Activated CD8-positive, alpha-beta T cell treated with anti-CD3 and anti-CD28 coated beads, Interleukin-2, amount 10 ng/mL, durations not matched to agents 7 days and 5 days (primary cell): Measurements from ENCODE around the gene PTGES3. TPM values are rescaled to one million over a fixed set of nuclear protein-coding genes. Genes with fewer than 3 reads are reported as not detected.

Source experiments
- ATAC-seq: fragments of 150-1000 bp; cut with Tn5 transposase; one replicate; pipeline ENCODE4 v1.10.0; 2021; ENCODE audit warnings: moderate library complexity
- CTCF ChIA-PET: fragments of 350-600 bp; sonication (Branson Sonifier 250); formaldehyde crosslinking; loops from one replicate; lab custom pipeline; 2021; ENCODE audit warnings: antibody characterized with exemption; lab: Charles Lee
- POLR2A ChIA-PET: fragments of 350-600 bp; sonication (Branson Sonifier 250); formaldehyde crosslinking; loops from one replicate; lab custom pipeline; 2021; ENCODE audit warnings: antibody characterized with exemption; lab: Charles Lee
- DNase-seq: peaks from one replicate; pipeline ENCODE4 v3.0.0-alpha.2; 2020
- H3K27ac Mint-ChIP-seq: one replicate; pipeline ENCODE4 v1.8.0; 2021; ENCODE audit warnings: mild to moderate bottlenecking, mixed read lengths
- H3K27me3 Mint-ChIP-seq: one replicate; pipeline ENCODE4 v1.8.0; 2021; ENCODE audit warnings: low read depth, mixed read lengths
- H3K36me3 Mint-ChIP-seq: one replicate; pipeline ENCODE4 v1.8.0; 2021; ENCODE audit warnings: low read depth, mixed read lengths
- H3K4me1 Mint-ChIP-seq: one replicate; pipeline ENCODE4 v1.8.0; 2021; ENCODE audit warnings: low read depth, mixed read lengths
- H3K4me3 Mint-ChIP-seq: one replicate; pipeline ENCODE4 v1.8.0; 2021; ENCODE audit warnings: mild to moderate bottlenecking, mixed read lengths
- H3K9me3 Mint-ChIP-seq: one replicate; pipeline ENCODE4 v1.8.0; 2022; ENCODE audit warnings: mixed read lengths; ENCODE audit not compliant: insufficient read depth
- total RNA-seq, 2 experiments: library from RNA; stranded (reverse); gene quantifications; one replicate each; pipeline ENCODE4 v1.2.3, GENCODE V29; 2021

PTGES3 gene
- total RNA-seq, 2 experiments from 2014 or later: 273 to 290 TPM

- peak overlapping the region; percentile 98 for H3K4me3 Mint-ChIP-seq
- H3K27ac Mint-ChIP-seq: peak overlapping the region; percentile 91
- H3K27me3 Mint-ChIP-seq: no peaks in the 10 kb centered on the region
- H3K9me3 Mint-ChIP-seq: no peaks in the 10 kb centered on the region
- peaks cover 75% of the 10 kb centered on the region for H3K36me3 Mint-ChIP-seq
- POLR2A ChIA-PET: interaction anchor here (6.9 kb wide), 1 partner anchor 34 kb away, joined by 119 read pairs; the partner anchor contains the start of gene PTGES3
- H3K4me1 Mint-ChIP-seq: peaks cover 70% of the 10 kb centered on the region
- ATAC-seq (no peak), DNase-seq (no peak)
- CTCF ChIA-PET: interaction anchor here (0.8 to 3.8 kb wide), 2 partner anchors 86 to 277 kb away, joined by 3 to 13 read pairs; no protein-coding TSS in a partner anchor
Measured at GRCh38 chr12:56721721-56722120, 33.6 kb upstream of the PTGES3 start.

GRCh38 chr12:56721216-56721615 is 33.1 kb upstream of the PTGES3 start:
- ATAC-seq: no peak
- H3K4me1 Mint-ChIP-seq: peaks cover 72% of the 10 kb centered on the region
- ChIA-PET POLR2A (interaction anchor here (0.6 to 6.9 kb wide), 2 partner anchors 19 to 34 kb away, joined by 3 to 119 read pairs; partner anchors contain the start of gene PTGES3), CTCF (interaction anchor here (3.8 kb wide), 1 partner anchor 85 kb away, joined by 13 read pairs; no protein-coding TSS in a partner anchor)
- peak overlapping the region; percentile 98 for H3K4me3 Mint-ChIP-seq
- H3K36me3 Mint-ChIP-seq: peaks cover 78% of the 10 kb centered on the region
- peak overlapping the region; percentile 91 for H3K27ac Mint-ChIP-seq
- no peaks in the 10 kb centered on the region for H3K9me3 Mint-ChIP-seq
- no peak for DNase-seq
- H3K27me3 Mint-ChIP-seq: no peaks in the 10 kb centered on the region

- no peak for ATAC-seq
- CTCF ChIA-PET: interaction anchor here (1.8 to 3.8 kb wide), 2 partner anchors 50 to 85 kb away, joined by 6 to 13 read pairs; no protein-coding TSS in a partner anchor
- Mint-ChIP-seq H3K27me3 (no peaks in the 10 kb centered on the region), H3K4me3 (peak overlapping the region; percentile 98), H3K4me1 (peaks cover 73% of the 10 kb centered on the region), H3K9me3 (no peaks in the 10 kb centered on the region), H3K36me3 (peaks cover 80% of the 10 kb centered on the region), H3K27ac (peak overlapping the region; percentile 91)
- no peak for DNase-seq
- POLR2A ChIA-PET: interaction anchor here (0.6 to 6.9 kb wide), 2 partner anchors 19 to 33 kb away, joined by 3 to 119 read pairs; partner anchors contain the start of gene PTGES3
Measured at GRCh38 chr12:56720731-56721151, 32.7 kb upstream of the PTGES3 start.

- no peak for ATAC-seq
- no peaks in the 10 kb centered on the region for H3K27me3 Mint-ChIP-seq
- H3K4me1 Mint-ChIP-seq: peaks cover 77% of the 10 kb centered on the region
- peak overlapping the region; percentile 91 for H3K27ac Mint-ChIP-seq
- ChIA-PET CTCF (interaction anchor here (0.9 to 1.8 kb wide), 5 partner anchors 32 to 530 kb away, joined by 3 to 6 read pairs (median 3); partner anchors contain the start of gene SMARCC2), POLR2A (interaction anchor here (1.3 to 2.7 kb wide), 2 partner anchors 31 to 37 kb away, joined by 4 to 16 read pairs; partner anchors contain the start of gene PTGES3)
- no peaks in the 10 kb centered on the region for H3K9me3 Mint-ChIP-seq
- peak overlapping the region; percentile 98 for H3K4me3 Mint-ChIP-seq
- DNase-seq: no peak
- peaks cover 81% of the 10 kb centered on the region for H3K36me3 Mint-ChIP-seq
Measured at GRCh38 chr12:56719056-56719455, 31.0 kb upstream of the PTGES3 start.

- CTCF ChIA-PET: interaction anchor here (1.4 to 1.8 kb wide), 2 partner anchors 33 to 48 kb away, joined by 3 to 6 read pairs; no protein-coding TSS in a partner anchor
- Mint-ChIP-seq H3K36me3 (peaks cover 81% of the 10 kb centered on the region), H3K9me3 (no peaks in the 10 kb centered on the region), H3K27me3 (no peaks in the 10 kb centered on the region), H3K27ac (peak overlapping the region; percentile 91), H3K4me1 (peaks cover 76% of the 10 kb centered on the region), H3K4me3 (no peak overlapping the region)
- DNase-seq (no peak), ATAC-seq (no peak)
- POLR2A ChIA-PET: interaction anchor here (1.3 to 2.7 kb wide), 2 partner anchors 30 to 36 kb away, joined by 4 to 16 read pairs; partner anchors contain the start of gene PTGES3
Measured at GRCh38 chr12:56718636-56719035, 30.6 kb upstream of the PTGES3 start.

GRCh38 chr12:56718149-56718548 is 30.1 kb upstream of the PTGES3 start:
- ChIA-PET POLR2A (interaction anchor here (1.3 to 2.7 kb wide), 2 partner anchors 30 to 36 kb away, joined by 4 to 16 read pairs; partner anchors contain the start of gene PTGES3), CTCF (interaction anchor here (1.4 kb wide), 1 partner anchor 32 kb away, joined by 3 read pairs; no protein-coding TSS in a partner anchor)
- H3K4me1 Mint-ChIP-seq: peaks cover 72% of the 10 kb centered on the region
- H3K27ac Mint-ChIP-seq: no peak overlapping the region
- DNase-seq (no peak), ATAC-seq (no peak)
- H3K4me3 Mint-ChIP-seq: no peak overlapping the region
- no peaks in the 10 kb centered on the region for H3K27me3 Mint-ChIP-seq
- H3K9me3 Mint-ChIP-seq: no peaks in the 10 kb centered on the region
- peaks cover 81% of the 10 kb centered on the region for H3K36me3 Mint-ChIP-seq

GRCh38 chr12:56716933-56717880 is 29.1 kb upstream of the PTGES3 start:
- no peaks in the 10 kb centered on the region for H3K27me3 Mint-ChIP-seq
- H3K36me3 Mint-ChIP-seq: peaks cover 81% of the 10 kb centered on the region
- ChIA-PET POLR2A (interaction anchor here (0.5 to 2.7 kb wide), 4 partner anchors 9 to 33 kb away, joined by 4 to 17 read pairs (median 10); partner anchors contain the start of genes NACA and PTGES3), CTCF (no interaction called here)
- no peaks in the 10 kb centered on the region for H3K9me3 Mint-ChIP-seq
- H3K27ac Mint-ChIP-seq: peak overlapping the region; percentile 18
- DNase-seq (no peak), ATAC-seq (no peak)
- H3K4me3 Mint-ChIP-seq: no peak overlapping the region
- H3K4me1 Mint-ChIP-seq: peaks cover 63% of the 10 kb centered on the region

- DNase-seq: no peak
- CTCF ChIA-PET: no interaction called here
- H3K9me3 Mint-ChIP-seq: no peaks in the 10 kb centered on the region
- POLR2A ChIA-PET: interaction anchor here (1.5 kb wide), 1 partner anchor 10 kb away, joined by 17 read pairs; the partner anchor contains the start of gene NACA
- H3K4me3 Mint-ChIP-seq: no peak overlapping the region
- H3K36me3 Mint-ChIP-seq: peaks cover 78% of the 10 kb centered on the region
- no peak for ATAC-seq
- H3K27me3 Mint-ChIP-seq: no peaks in the 10 kb centered on the region
- peak overlapping the region; percentile 18 for H3K27ac Mint-ChIP-seq
- H3K4me1 Mint-ChIP-seq: peaks cover 56% of the 10 kb centered on the region
Measured at GRCh38 chr12:56716458-56716857, 28.4 kb upstream of the PTGES3 start.

GRCh38 chr12:56715798-56716197 is 27.7 kb upstream of the PTGES3 start:
- Mint-ChIP-seq H3K4me1 (peaks cover 49% of the 10 kb centered on the region), H3K36me3 (peaks cover 78% of the 10 kb centered on the region), H3K4me3 (no peak overlapping the region), H3K27me3 (no peaks in the 10 kb centered on the region), H3K9me3 (no peaks in the 10 kb centered on the region), H3K27ac (peak overlapping the region; percentile 32)
- POLR2A ChIA-PET: interaction anchor here (1.5 kb wide), 1 partner anchor 11 kb away, joined by 17 read pairs; the partner anchor contains the start of gene NACA
- CTCF ChIA-PET: no interaction called here
- ATAC-seq (no peak), DNase-seq (no peak)

- no peak overlapping the region for H3K27ac Mint-ChIP-seq
- H3K4me1 Mint-ChIP-seq: peaks cover 36% of the 10 kb centered on the region
- CTCF ChIA-PET: no interaction called here
- ATAC-seq: no peak
- H3K9me3 Mint-ChIP-seq: no peaks in the 10 kb centered on the region
- POLR2A ChIA-PET: interaction anchor here (0.9 kb wide), 1 partner anchor 11 kb away, joined by 5 read pairs; the partner anchor contains the start of gene NACA
- peaks cover 67% of the 10 kb centered on the region for H3K36me3 Mint-ChIP-seq
- H3K4me3 Mint-ChIP-seq: no peak overlapping the region
- H3K27me3 Mint-ChIP-seq: no peaks in the 10 kb centered on the region
- no peak for DNase-seq
Measured at GRCh38 chr12:56714431-56714929, 26.4 kb upstream of the PTGES3 start.

GRCh38 chr12:56713345-56713744 is 25.3 kb upstream of the PTGES3 start:
- Mint-ChIP-seq H3K9me3 (no peaks in the 10 kb centered on the region), H3K36me3 (peaks cover 57% of the 10 kb centered on the region), H3K4me3 (no peak overlapping the region), H3K4me1 (peaks cover 26% of the 10 kb centered on the region), H3K27ac (no peak overlapping the region), H3K27me3 (no peaks in the 10 kb centered on the region)
- no peak for DNase-seq
- CTCF ChIA-PET: interaction anchor here (0.6 to 0.8 kb wide), 2 partner anchors 25 to 76 kb away, joined by 3 read pairs; partner anchors contain the start of gene PTGES3
- POLR2A ChIA-PET: interaction anchor here (0.9 to 1.1 kb wide), 2 partner anchors 12 kb away, joined by 4 to 5 read pairs; partner anchors contain the start of gene NACA
- no peak for ATAC-seq
